Raji (cell line): Measurements from ENCODE around the gene VILL.

ENCODE experiments used
- POLR2A ChIP-seq: IDR thresholded peaks from 2 replicates; pipeline ENCODE4 v1.6.1; 2011; ENCODE audit warnings: low read depth, low read length, control low read depth; ENCODE audit not compliant: insufficient read depth

The VILL gene

DNA sequence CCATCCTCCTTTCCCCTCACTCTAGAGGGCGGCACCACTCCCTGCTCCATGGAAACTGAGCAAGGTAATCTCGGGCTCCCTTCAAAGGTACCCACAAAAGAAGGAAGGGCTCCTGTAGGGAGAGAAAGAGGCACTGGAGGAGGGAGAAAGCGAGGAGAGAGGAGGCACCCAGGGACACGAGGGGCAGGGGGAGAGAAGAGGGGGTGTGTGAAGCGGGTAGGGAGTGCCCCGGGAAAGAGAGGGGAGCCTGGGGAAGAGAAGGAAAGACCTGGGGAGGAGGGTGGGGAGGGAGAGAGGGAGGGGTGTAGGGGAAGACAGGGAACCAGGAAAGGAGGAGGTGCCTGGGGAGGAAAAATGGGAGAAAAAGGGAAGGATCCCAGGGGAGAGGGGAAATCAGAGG, 523 bp downstream of the VILL start:
- no peak for TF ChIP-seq POLR2A

- no peak for TF ChIP-seq POLR2A
These were observed 1.2 kb downstream of the VILL start for GRCh38 chr3:37991823-37992222.

DNA sequence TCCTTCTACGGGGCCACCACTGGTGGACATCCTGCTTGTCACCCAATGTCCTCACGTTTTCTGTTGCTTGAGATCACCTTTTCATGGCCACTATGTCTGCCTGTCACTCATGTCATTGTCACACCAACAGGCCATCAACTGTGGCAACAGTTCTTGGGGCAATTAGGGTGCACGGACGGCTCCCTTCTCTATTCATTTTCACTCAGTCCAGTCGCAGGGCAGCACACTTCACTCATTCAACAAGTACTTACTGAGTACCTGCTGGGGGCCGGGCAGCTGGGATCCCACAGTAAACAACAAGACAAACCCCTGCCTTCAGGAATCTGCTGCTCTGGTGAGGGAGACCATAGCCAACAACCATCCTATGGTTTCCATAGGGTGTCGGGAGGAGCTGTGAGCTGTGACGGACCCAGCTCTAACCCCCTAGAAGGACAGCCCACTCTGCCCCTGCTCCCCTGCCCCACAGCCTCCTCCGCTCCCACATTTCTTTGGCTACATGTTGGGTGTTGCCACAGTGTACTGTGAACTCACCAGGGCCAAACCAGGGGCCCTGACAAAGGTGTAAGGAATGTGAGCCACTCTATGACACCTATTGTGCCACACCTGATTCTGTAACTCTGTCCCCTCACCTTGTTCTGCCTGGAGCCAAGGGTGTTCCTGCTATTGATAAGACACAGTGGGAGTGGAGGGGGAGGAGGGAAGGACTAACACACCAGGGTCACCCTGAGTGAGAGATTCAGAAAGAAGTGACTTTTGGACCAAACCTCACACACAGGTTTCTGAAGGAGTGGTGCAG, 1.9 kb downstream of the VILL start:
- TF ChIP-seq POLR2A = no peak

DNA sequence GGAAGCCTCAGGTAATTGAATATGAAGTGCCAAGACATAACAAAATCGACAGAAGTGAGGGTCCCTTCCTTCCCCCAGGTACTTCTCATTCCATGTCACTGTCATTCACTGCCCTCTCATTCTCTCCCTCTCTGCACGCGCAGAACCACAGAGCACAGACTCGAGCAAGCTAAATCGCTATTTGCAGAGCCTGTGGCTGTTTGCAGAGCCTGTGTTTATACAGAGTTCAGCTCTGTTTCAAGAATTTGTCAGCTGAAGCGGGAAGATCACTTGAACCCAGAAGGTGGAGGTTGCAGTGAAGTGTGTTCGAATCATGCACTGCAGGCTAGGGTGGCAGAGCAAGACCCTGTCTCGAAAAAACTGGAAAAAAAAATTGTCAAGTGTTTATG, 2.5 kb downstream of the VILL start:
- no peak for TF ChIP-seq POLR2A

- no peak for TF ChIP-seq POLR2A
These were observed 2.9 kb downstream of the VILL start for GRCh38 chr3:37993460-37993819.

- no peak for TF ChIP-seq POLR2A
These were observed 3.4 kb downstream of the VILL start for GRCh38 chr3:37993820-37994638.

- TF ChIP-seq POLR2A = no peak
These were observed 4.0 kb downstream of the VILL start for GRCh38 chr3:37994639-37994972.

- no peak for TF ChIP-seq POLR2A
These were observed 5.4 kb downstream of the VILL start for GRCh38 chr3:37995652-37996641.

- TF ChIP-seq POLR2A = no peak
These were observed 6.3 kb downstream of the VILL start for GRCh38 chr3:37996785-37997301.

DNA sequence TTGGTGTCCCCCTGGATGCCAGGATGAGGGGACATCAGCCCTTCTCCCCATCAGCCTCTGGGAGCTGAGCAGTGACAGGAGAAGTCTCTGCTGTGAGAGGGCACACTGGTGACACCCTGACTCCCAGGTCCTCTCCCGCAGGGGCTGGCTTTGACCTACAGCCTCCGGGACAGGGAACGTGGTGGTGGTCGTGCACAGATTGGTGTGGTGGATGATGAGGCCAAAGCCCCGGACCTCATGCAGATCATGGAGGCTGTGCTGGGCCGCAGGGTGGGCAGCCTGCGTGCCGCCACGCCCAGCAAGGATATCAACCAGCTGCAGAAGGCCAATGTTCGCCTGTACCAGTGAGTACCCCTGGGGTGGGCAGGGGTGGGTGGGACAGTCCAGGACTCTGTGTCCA, 6.8 kb downstream of the VILL start:
- TF ChIP-seq POLR2A = no peak

DNA sequence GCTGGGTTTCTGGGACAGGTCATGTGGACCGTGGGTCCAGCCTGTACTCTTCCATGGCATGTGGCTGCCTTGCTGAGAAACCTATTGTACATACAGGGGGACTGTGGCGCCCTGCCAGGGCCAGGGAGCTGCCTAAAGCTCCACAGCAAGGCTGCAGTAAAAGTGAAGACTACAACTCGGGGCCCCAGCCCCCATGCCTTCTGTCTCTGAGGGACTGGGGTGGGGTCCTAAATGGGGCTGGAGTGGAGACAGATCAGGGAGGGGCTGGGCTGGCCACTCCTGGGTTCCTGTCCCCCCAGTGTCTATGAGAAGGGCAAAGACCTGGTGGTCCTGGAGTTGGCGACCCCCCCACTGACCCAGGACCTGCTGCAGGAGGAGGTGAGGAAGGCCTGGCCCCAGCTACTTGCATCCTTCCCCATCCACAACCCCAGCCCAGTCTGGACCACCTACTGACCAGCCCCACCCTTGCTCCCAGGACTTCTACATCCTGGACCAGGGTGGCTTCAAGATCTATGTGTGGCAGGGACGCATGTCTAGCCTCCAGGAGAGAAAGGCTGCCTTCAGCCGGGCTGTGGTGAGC, 7.3 kb downstream of the VILL start:
- no peak for TF ChIP-seq POLR2A

DNA sequence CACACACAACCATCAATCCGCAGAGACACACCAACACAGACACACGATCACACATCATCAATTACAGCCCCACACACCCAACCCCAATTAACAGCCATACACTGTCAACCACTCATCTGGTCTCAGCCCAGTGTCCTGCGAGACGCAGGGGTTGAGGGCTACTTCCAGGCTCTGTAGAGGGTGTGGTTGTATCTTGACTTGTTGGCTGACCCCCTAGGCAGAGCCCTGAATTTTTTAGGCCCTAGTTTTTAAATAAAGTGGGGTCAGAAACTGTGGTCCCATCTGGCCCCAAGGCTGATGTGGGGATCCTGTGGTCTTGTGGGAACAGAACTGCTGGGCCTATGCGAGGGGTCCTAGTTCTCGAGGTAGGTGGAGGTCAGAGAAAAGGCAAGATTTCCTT, 9.2 kb downstream of the VILL start:
- TF ChIP-seq POLR2A = no peak

DNA sequence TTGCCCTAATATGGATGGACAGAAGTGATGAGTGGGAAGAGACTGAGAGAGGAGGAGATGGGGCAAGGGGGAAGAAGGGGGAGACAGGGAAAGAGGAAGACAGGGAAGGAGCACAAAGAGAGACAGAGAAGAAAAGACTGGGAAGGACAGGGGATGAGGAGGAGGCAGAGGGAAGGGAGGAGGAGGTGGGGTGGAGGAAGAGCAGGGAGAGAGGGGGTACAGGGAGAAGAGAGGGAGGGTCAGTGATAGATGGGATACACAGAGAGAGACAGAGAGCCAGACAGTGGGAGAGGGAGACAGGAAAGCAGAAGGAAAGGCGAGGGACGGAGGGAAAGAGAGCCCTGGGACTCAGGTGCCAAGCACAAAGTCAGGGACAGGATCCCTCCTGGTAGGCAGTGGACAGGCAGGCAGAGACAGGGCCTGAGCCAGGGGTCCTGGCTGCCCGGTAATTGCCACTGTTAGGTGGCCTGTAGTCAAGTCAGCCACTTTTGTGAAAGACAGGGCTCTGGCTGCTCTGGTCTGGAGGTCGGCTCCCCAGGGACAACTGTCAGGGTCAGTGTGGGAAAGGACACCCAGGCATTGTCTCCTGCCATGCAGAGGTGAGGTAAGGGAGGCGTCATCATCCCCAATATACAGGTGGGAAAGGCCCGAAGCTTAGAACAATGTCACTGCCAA, 9.8 kb downstream of the VILL start:
- TF ChIP-seq POLR2A = no peak

DNA sequence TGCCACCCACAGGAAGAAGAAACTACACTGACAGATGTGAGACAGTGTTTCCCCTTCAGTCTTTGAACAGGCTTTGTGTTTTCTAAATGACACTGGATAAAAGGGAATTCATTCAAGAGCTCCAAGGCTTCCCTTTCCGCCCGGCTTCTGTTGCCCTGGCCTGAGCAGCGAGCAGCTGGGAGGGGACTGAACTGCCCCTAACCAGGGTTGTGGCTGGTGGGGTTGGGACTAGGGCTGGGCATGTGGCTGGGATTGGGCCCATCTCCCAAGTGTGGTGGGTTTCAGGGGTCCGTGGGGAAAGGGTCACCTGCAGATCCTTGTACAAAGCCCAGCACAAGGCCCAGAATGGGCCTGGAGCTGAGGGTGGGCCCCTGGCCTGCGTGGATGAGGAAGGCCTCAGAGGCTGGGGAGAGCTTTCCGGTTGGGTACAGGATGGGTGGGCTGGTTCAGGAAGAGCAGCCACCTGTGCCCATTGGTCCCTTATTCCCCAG, 10.4 kb downstream of the VILL start:
- TF ChIP-seq POLR2A = no peak

GRCh38 chr3:38001456-38002081, 11.0 kb downstream of the VILL start:
- no peak for TF ChIP-seq POLR2A
